SK-N-SH (cell line): ENCODE measurements around the gene RCHY1.

Source experiments
- GATA2 ChIP-seq: sonication (generic); formaldehyde crosslinking; IDR thresholded peaks from 2 replicates; pipeline ENCODE4 v1.5.0; 2020; ENCODE audit warnings: mild to moderate bottlenecking, missing genetic modification reagents
- RFX5 ChIP-seq: IDR thresholded peaks from 2 replicates; pipeline ENCODE4 v1.6.1; 2012; ENCODE audit warnings: mild to moderate bottlenecking, improper control_type of control experiment, low read length
- RXRA ChIP-seq: IDR thresholded peaks from 2 replicates; pipeline ENCODE4 v1.4.0; 2012; ENCODE audit warnings: low read depth, mild to moderate bottlenecking, borderline replicate concordance
- TAF1 ChIP-seq: IDR thresholded peaks from 2 replicates; pipeline ENCODE4 v1.6.1; 2012; ENCODE audit warnings: low read depth, mild to moderate bottlenecking, low read length, moderate library complexity, borderline replicate concordance
- YY1 ChIP-seq: IDR thresholded peaks from 2 replicates; pipeline ENCODE4 v1.4.0; 2012; ENCODE audit warnings: low read depth, mild to moderate bottlenecking
- TF ChIP-seq, protein P1 (sequence below): fragments of 200-600 bp; sonication (generic); IDR thresholded peaks from 2 replicates; pipeline ENCODE4 v1.6.1; 2017; ENCODE audit warnings: antibody characterized with exemption, mild to moderate bottlenecking, moderate library complexity

DNA sequence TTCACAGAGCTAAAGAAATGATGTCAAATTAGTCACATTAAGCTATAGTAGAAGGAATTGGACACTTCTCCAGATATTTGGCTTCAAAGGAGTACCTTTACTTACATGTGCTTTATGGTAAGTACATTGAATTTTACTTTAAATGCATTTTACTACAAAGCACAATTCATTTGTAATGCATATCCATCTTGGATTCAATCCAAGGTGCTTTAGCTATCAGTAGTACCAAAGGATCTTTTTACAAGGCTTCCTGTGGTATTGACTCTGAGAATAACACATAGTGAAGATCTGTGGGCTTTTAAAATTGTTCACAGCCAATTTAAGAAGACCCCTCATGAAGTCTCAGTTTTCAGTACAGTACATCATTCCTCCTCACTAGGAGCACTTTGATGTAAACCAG lies 13.3 kb upstream of the RCHY1 start:
- no peak for TF ChIP-seq TAF1
- TF ChIP-seq RXRA = no peak
- no peak for TF ChIP-seq YY1
- TF ChIP-seq RFX5 = no peak
- TF ChIP-seq, protein P1, sequence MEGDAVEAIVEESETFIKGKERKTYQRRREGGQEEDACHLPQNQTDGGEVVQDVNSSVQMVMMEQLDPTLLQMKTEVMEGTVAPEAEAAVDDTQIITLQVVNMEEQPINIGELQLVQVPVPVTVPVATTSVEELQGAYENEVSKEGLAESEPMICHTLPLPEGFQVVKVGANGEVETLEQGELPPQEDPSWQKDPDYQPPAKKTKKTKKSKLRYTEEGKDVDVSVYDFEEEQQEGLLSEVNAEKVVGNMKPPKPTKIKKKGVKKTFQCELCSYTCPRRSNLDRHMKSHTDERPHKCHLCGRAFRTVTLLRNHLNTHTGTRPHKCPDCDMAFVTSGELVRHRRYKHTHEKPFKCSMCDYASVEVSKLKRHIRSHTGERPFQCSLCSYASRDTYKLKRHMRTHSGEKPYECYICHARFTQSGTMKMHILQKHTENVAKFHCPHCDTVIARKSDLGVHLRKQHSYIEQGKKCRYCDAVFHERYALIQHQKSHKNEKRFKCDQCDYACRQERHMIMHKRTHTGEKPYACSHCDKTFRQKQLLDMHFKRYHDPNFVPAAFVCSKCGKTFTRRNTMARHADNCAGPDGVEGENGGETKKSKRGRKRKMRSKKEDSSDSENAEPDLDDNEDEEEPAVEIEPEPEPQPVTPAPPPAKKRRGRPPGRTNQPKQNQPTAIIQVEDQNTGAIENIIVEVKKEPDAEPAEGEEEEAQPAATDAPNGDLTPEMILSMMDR = no peak
- TF ChIP-seq GATA2 (CRISPR knock-in tag) = no peak
